H1 (cell line): ENCODE measurements around the gene ADAM30. TPM values are rescaled to one million over a fixed set of nuclear protein-coding genes. Genes with fewer than 3 reads are reported as not detected.

Experiments used
- CTCF ChIA-PET: fragments of 300-600 bp; sonication (Branson Sonifier 250); formaldehyde crosslinking; loops from one replicate; lab custom pipeline; 2021; ENCODE audit not compliant: partially characterized antibody; lab: Charles Lee
- POLR2A ChIA-PET: fragments of 300-600 bp; sonication (Branson Sonifier 250); formaldehyde crosslinking; loops from one replicate; lab custom pipeline; 2021; ENCODE audit warnings: inconsistent platforms; ENCODE audit not compliant: partially characterized antibody; lab: Charles Lee
- DNase-seq, 2 experiments: peaks; one replicate each; pipeline versions ENCODE4 v3.0.0 to v3.0.0-alpha.2; 2010 to 2022; ENCODE audit warnings: low spot score in 2 of 2, low read depth in 1 of 2, mixed read lengths in 1 of 2
- FAIRE-seq: peaks from 2 replicates; lab custom pipeline; 2011; peaks lifted over from hg19 to GRCh38; lab: Jason Lieb, UNC
- H2AFZ ChIP-seq: 2 replicates; pipeline ENCODE4 v1.8.1; 2012; ENCODE audit warnings: low read length, inconsistent platforms
- H2AK5ac ChIP-seq: 2 replicates; pipeline ENCODE4 v1.6.1; 2013; ENCODE audit warnings: low read depth, low read length
- H2BK120ac ChIP-seq: replicated peaks from 2 replicates; pipeline ENCODE3; 2013; ENCODE audit warnings: low read depth, low read length, inconsistent platforms
- H2BK12ac ChIP-seq: 2 replicates; pipeline ENCODE4 v1.6.1; 2013; ENCODE audit warnings: low read depth, low read length
- H2BK15ac ChIP-seq: 2 replicates; pipeline ENCODE4 v1.6.1; 2013; ENCODE audit warnings: low read length
- H2BK20ac ChIP-seq: 2 replicates; pipeline ENCODE4 v1.6.1; 2013; ENCODE audit warnings: low read length
- H2BK5ac ChIP-seq: 2 replicates; pipeline ENCODE4 v1.6.1; 2013; ENCODE audit warnings: low read depth, low read length
- H3K14ac ChIP-seq: 2 replicates; pipeline ENCODE4 v1.6.1; 2013; ENCODE audit warnings: inconsistent platforms; ENCODE audit not compliant: insufficient read length
- H3K18ac ChIP-seq: 2 replicates; pipeline ENCODE4 v1.6.1; 2013; ENCODE audit warnings: low read length; ENCODE audit errors: extremely low read depth
- H3K23ac ChIP-seq: 2 replicates; pipeline ENCODE4 v1.6.1; 2013; ENCODE audit warnings: inconsistent platforms; ENCODE audit not compliant: insufficient read length
- H3K23me2 ChIP-seq: 2 replicates; pipeline ENCODE4 v1.6.1; 2013; ENCODE audit warnings: low read depth, low read length
- H3K27ac ChIP-seq: 2 replicates; pipeline ENCODE4 v1.6.1; 2011; ENCODE audit warnings: low read depth, low read length, inconsistent platforms
- H3K27me3 ChIP-seq, 4 experiments: replicated peaks in 1 of 4; 1 replicate in 1 of 4; 2 replicates in 3 of 4; pipeline versions ENCODE4 v1.6.1 to v1.8.1; 2011 to 2013; ENCODE audit warnings: low read length in 3 of 4, mild to moderate bottlenecking in 3 of 4, inconsistent platforms in 2 of 4, mixed read lengths in 2 of 4, moderate library complexity in 1 of 4; ENCODE audit not compliant: control insufficient read depth in 3 of 4, insufficient read depth in 3 of 4; ENCODE audit errors: extremely low read depth in 1 of 4
- H3K36me3 ChIP-seq, 4 experiments: 2 replicates each; pipeline versions ENCODE4 v1.6.1 to v1.8.1; 2011 to 2013; ENCODE audit warnings: mild to moderate bottlenecking in 4 of 4, low read length in 3 of 4, moderate library complexity in 2 of 4, control low read depth in 1 of 4, inconsistent platforms in 1 of 4; ENCODE audit not compliant: insufficient read depth in 4 of 4, control insufficient read depth in 2 of 4
- H3K4ac ChIP-seq: replicated peaks from 2 replicates; pipeline ENCODE3; 2013; ENCODE audit warnings: low read length, low read depth, mixed read lengths, inconsistent platforms; ENCODE audit not compliant: insufficient read length
- H3K4me1 ChIP-seq, 4 experiments: replicated peaks in 1 of 4; 1 replicate in 1 of 4; 2 replicates in 3 of 4; pipeline versions ENCODE4 v1.6.1 to v1.8.1; 2011 to 2013; ENCODE audit warnings: low read length in 3 of 4, inconsistent platforms in 2 of 4, mixed read lengths in 1 of 4; ENCODE audit not compliant: insufficient read depth in 4 of 4, control insufficient read depth in 3 of 4
- H3K4me2 ChIP-seq, 2 experiments: 2 replicates each; pipeline versions ENCODE4 v1.6.1 to v1.8.1; 2011 to 2013; ENCODE audit warnings: low read depth in 2 of 2, low read length in 2 of 2, control low read depth in 1 of 2, inconsistent platforms in 1 of 2, mild to moderate bottlenecking in 1 of 2; ENCODE audit not compliant: insufficient read depth in 1 of 2
- H3K4me3 ChIP-seq, 4 experiments: fragments of 200-600, 300-600 bp in 1 of 4; sonication (generic), shearing (Covaris generic), sonication (Bioruptor Twin) in 1 of 4; 2 replicates each; pipeline versions ENCODE4 v1.5.1 to v1.8.1; 2011 to 2016; ENCODE audit warnings: low read length in 4 of 4, low read depth in 3 of 4, control low read depth in 2 of 4, inconsistent platforms in 2 of 4, mild to moderate bottlenecking in 2 of 4, mixed read lengths in 1 of 4, moderate library complexity in 1 of 4; ENCODE audit not compliant: insufficient read depth in 2 of 4; ENCODE audit errors: extremely low read depth in 1 of 4
- H3K56ac ChIP-seq: replicated peaks from 2 replicates; pipeline ENCODE3; 2013; ENCODE audit warnings: low read depth, mild to moderate bottlenecking, mixed read lengths, low read length, inconsistent platforms; ENCODE audit not compliant: insufficient read length
- H3K79me1 ChIP-seq: 2 replicates; pipeline ENCODE4 v1.6.1; 2013; ENCODE audit warnings: low read depth, low read length, control low read depth
- H3K79me2 ChIP-seq, 2 experiments: 2 replicates each; pipeline versions ENCODE4 v1.6.1 to v1.8.1; 2012 to 2013; ENCODE audit warnings: low read length in 2 of 2, mild to moderate bottlenecking in 2 of 2, inconsistent platforms in 1 of 2; ENCODE audit not compliant: insufficient read depth in 2 of 2, control insufficient read depth in 1 of 2
- H3K9ac ChIP-seq, 4 experiments: replicated peaks in 1 of 4; 1 replicate in 1 of 4; 2 replicates in 3 of 4; pipeline versions ENCODE4 v1.6.1 to v1.8.1; 2011 to 2013; ENCODE audit warnings: low read depth in 3 of 4, low read length in 3 of 4, control low read depth in 2 of 4, mild to moderate bottlenecking in 2 of 4, moderate library complexity in 2 of 4, inconsistent platforms in 1 of 4; ENCODE audit errors: extremely low read depth in 1 of 4
- H3K9me3 ChIP-seq, 2 experiments: 2 replicates each; pipeline versions ENCODE4 v1.6.1 to v1.8.1; 2012 to 2013; ENCODE audit warnings: mild to moderate bottlenecking in 2 of 2, moderate library complexity in 2 of 2, control low read depth in 1 of 2, inconsistent platforms in 1 of 2, low read depth in 1 of 2, low read length in 1 of 2, mixed read lengths in 1 of 2; ENCODE audit not compliant: insufficient read depth in 2 of 2
- H4K20me1 ChIP-seq, 2 experiments: replicated peaks in 1 of 2; 2 replicates each; pipeline versions ENCODE3 to v1.8.1; 2011 to 2013; ENCODE audit warnings: inconsistent platforms in 2 of 2, low read length in 2 of 2, mild to moderate bottlenecking in 1 of 2; ENCODE audit not compliant: insufficient read depth in 2 of 2, control insufficient read depth in 1 of 2
- H4K5ac ChIP-seq: 2 replicates; pipeline ENCODE4 v1.6.1; 2013; ENCODE audit warnings: low read length, low read depth, mixed read lengths, inconsistent platforms; ENCODE audit not compliant: insufficient read length
- H4K8ac ChIP-seq: 2 replicates; pipeline ENCODE4 v1.8.0; 2013; ENCODE audit warnings: mild to moderate bottlenecking, moderate library complexity, low read length, inconsistent platforms; ENCODE audit not compliant: insufficient read depth; ENCODE audit errors: extremely low read depth
- H4K91ac ChIP-seq: replicated peaks from 2 replicates; pipeline ENCODE3; 2013; ENCODE audit warnings: low read length, mixed read lengths, inconsistent platforms; ENCODE audit not compliant: insufficient read length
- TBP ChIP-seq: IDR thresholded peaks from 2 replicates; pipeline ENCODE4 v1.6.1; 2011; ENCODE audit warnings: low read depth, low read length, improper control_type of control experiment
- WGBS, 2 experiments: shearing (Covaris generic) in 1 of 2; methylation state at CpG; one replicate each; pipeline versions ENCODE4 v1.1.6 to v1.1.7; 2013 to 2015; ENCODE audit warnings: low lambda C conversion rate in 2 of 2, mixed read lengths in 2 of 2, inconsistent platforms in 1 of 2, low coverage in 1 of 2, missing lambda C conversion rate in 1 of 2; ENCODE audit not compliant: insufficient replicate concordance in 2 of 2, insufficient coverage in 1 of 2, insufficient read length in 1 of 2; ENCODE audit errors: extremely low coverage in 1 of 2, missing lambda C conversion rate in 1 of 2; 5-methylcytosine and 5-hydroxymethylcytosine counted together
- polyA plus RNA-seq, 7 experiments: library from polyadenylated mRNA; depleted of rRNA in 3 of 7; stranded (reverse) in 5 of 7; unstranded in 2 of 7; fragments of >200 nt in 5 of 7; fragments of 200-250 nt in 2 of 7; gene quantifications; 1 replicate in 5 of 7; 2 replicates in 1 of 7; 4 replicates in 1 of 7; pipeline versions ENCODE4 v1.2.1 to v1.2.3, GENCODE V29; 2011 to 2013; ENCODE audit warnings: missing spikeins in 2 of 7, mixed read lengths in 2 of 7
- total RNA-seq: library from RNA; stranded (reverse); fragmentation: NEBNext Ultra II Directional; extraction: Animal tissue kit (Norgen Biotek cat#: 25700); gene quantifications from 2 replicates; pipeline ENCODE4 v1.2.1, GENCODE V29; 2021

The ADAM30 gene
- total and polyA plus RNA-seq, 2 of the 8 experiments (the other 6 are each of a cell fraction or from before 2014, with no cell fraction given): not detected

GRCh38 chr1:119868176-119868575, 28.1 kb downstream of the ADAM30 start:
- no peak overlapping the region for H3K9ac ChIP-seq
- no peak overlapping the region for H2BK12ac ChIP-seq
- H3K27me3 ChIP-seq: no peaks in the 10 kb centered on the region
- H3K23ac ChIP-seq: no peak overlapping the region
- no peak overlapping the region for H2BK15ac ChIP-seq
- H2BK5ac ChIP-seq: no peak overlapping the region
- H2BK20ac ChIP-seq: no peak overlapping the region
- H3K4me3 ChIP-seq: no peak overlapping the region
- no peak overlapping the region for H4K5ac ChIP-seq
- no peak for DNase-seq
- H3K36me3 ChIP-seq: no peaks in the 10 kb centered on the region
- H3K79me2 ChIP-seq: no peaks in the 10 kb centered on the region
- no peak overlapping the region for H3K18ac ChIP-seq
- WGBS, 2 experiments: 82% methylated on average over 2 of the region's 2 CpGs; no CpG with 5 or more reads in 1 of the 2 experiments
- FAIRE-seq: no peak
- no peaks in the 10 kb centered on the region for H3K79me1 ChIP-seq
- H4K91ac ChIP-seq: no peak overlapping the region
- no peak for TF ChIP-seq TBP
- no peak overlapping the region for H4K8ac ChIP-seq
- H3K9me3 ChIP-seq: no peaks in the 10 kb centered on the region
- H3K56ac ChIP-seq: no peak overlapping the region
- ChIA-PET POLR2A (interaction anchor here (0.8 kb wide), 1 partner anchor 156 kb away, joined by 3 read pairs; the partner anchor contains the start of gene PHGDH), CTCF (interaction anchor here (0.6 to 4.8 kb wide), 14 partner anchors 8 to 285 kb away, joined by 3 to 62 read pairs (median 4); partner anchors contain the start of gene ADAM30)
- no peaks in the 10 kb centered on the region for H3K23me2 ChIP-seq
- no peak overlapping the region for H2BK120ac ChIP-seq
- H3K4me2 ChIP-seq: no peak overlapping the region
- no peak overlapping the region for H3K14ac ChIP-seq
- no peak overlapping the region for H3K27ac ChIP-seq
- no peak overlapping the region for H3K4ac ChIP-seq
- no peaks in the 10 kb centered on the region for H4K20me1 ChIP-seq
- no peak overlapping the region for H2AFZ ChIP-seq
- H3K4me1 ChIP-seq: no peaks in the 10 kb centered on the region
- no peak overlapping the region for H2AK5ac ChIP-seq
